Tibial artery (tissue), 4 donors: ENCODE data around the gene GRAP2.

Experiments used
- DNase-seq, 2 donors: peaks; one replicate each; pipeline ENCODE4 v3.0.0-alpha.2; 2019
- H3K27ac ChIP-seq, 2 donors: fragments of 200-600 bp; sonication (generic) in 1 of 2; 1 replicate in 1 of 2; 2 replicates in 1 of 2; pipeline ENCODE4 v1.5.1; 2018 to 2019; ENCODE audit warnings: mild to moderate bottlenecking in 1 of 2
- H3K27me3 ChIP-seq, 2 donors: fragments of 200-600 bp; sonication (generic) in 1 of 2; one replicate each; pipeline versions ENCODE4 v1.5.1 to v1.6.0; 2016 to 2019
- H3K36me3 ChIP-seq, 3 donors: fragments of 200-600 bp; sonication (generic) in 2 of 3; one replicate each; pipeline ENCODE4 v1.5.1; 2016 to 2019; ENCODE audit warnings: mild to moderate bottlenecking in 2 of 3
- H3K4me1 ChIP-seq, 4 donors: fragments of 200-600 bp; sonication (generic) in 2 of 4; 1 replicate in 3 of 4; 2 replicates in 1 of 4; pipeline ENCODE4 v1.5.1; 2016 to 2019
- H3K4me3 ChIP-seq, 2 donors: fragments of 200-600 bp; sonication (generic) in 1 of 2; 1 replicate in 1 of 2; 2 replicates in 1 of 2; pipeline ENCODE4 v1.5.1; 2018 to 2019; ENCODE audit warnings: mild to moderate bottlenecking in 2 of 2
- H3K9me3 ChIP-seq, 3 donors: fragments of 200-600 bp; sonication (generic) in 1 of 3; one replicate each; pipeline ENCODE4 v1.5.1; 2016 to 2019
- CTCF ChIP-seq, 2 experiments: fragments of 200-600 bp in 1 of 2; fragments of 450-650 bp in 1 of 2; IDR thresholded peaks; one replicate each; pipeline ENCODE4 v1.5.1; 2017 to 2019; ENCODE audit warnings: antibody characterized with exemption in 2 of 2, mild to moderate bottlenecking in 1 of 2, moderate library complexity in 1 of 2
- intact Hi-C: fragments of 100-400 bp; cut with DNase I; formaldehyde crosslinking; loops from one replicate; pipeline ENCODE4 v1.15.0; 2023; ENCODE audit warnings: low total_unique reads

The GRAP2 gene

GRCh38 chr22:39956932-39957664, 56.2 kb downstream of the GRAP2 start:
- intact Hi-C loops = no loop called here
- Histone ChIP-seq H3K4me3 (no peak overlapping the region), H3K36me3 (no peaks in the 10 kb centered on the region), H3K27ac (no peak overlapping the region), H3K27me3 (peaks cover 0 to 33% of the 10 kb centered on the region in 2 donors), H3K9me3 (no peaks in the 10 kb centered on the region), H3K4me1 (no peaks in the 10 kb centered on the region)
- no peak for DNase-seq
- no peak for TF ChIP-seq CTCF (IDR thresholded peaks at IDR 0.05)

- Histone ChIP-seq H3K27me3 (peaks cover 0 to 28% of the 10 kb centered on the region in 2 donors), H3K36me3 (no peaks in the 10 kb centered on the region), H3K4me3 (no peak overlapping the region), H3K27ac (no peak overlapping the region), H3K9me3 (no peaks in the 10 kb centered on the region), H3K4me1 (no peaks in the 10 kb centered on the region)
- intact Hi-C loops = no loop called here
- TF ChIP-seq CTCF (IDR thresholded peaks at IDR 0.05) = no peak
- DNase-seq = no peak
These were observed 57.3 kb downstream of the GRAP2 start for GRCh38 chr22:39958009-39958711.

GRCh38 chr22:39958949-39959639, 58.2 kb downstream of the GRAP2 start:
- Histone ChIP-seq H3K4me3 (no peak overlapping the region), H3K27me3 (peaks cover 0 to 30% of the 10 kb centered on the region in 2 donors), H3K4me1 (no peaks in the 10 kb centered on the region), H3K27ac (no peak overlapping the region), H3K9me3 (no peaks in the 10 kb centered on the region), H3K36me3 (no peaks in the 10 kb centered on the region)
- TF ChIP-seq CTCF (IDR thresholded peaks at IDR 0.05) = no peak
- no peak for DNase-seq
- intact Hi-C loops = no loop called here

GRCh38 chr22:39959640-39960447, 59.0 kb downstream of the GRAP2 start, which contains the start of gene TMA7B:
Gene TMA7B, plus strand, starts transcription at chr22:39960397. Its CDS starts 3,978 bp downstream, at chr22:39964375.
- Histone ChIP-seq H3K27me3 (peaks cover 0 to 34% of the 10 kb centered on the region in 2 donors), H3K36me3 (no peaks in the 10 kb centered on the region), H3K4me1 (no peaks in the 10 kb centered on the region), H3K27ac (no peak within 1 kb of the TSS), H3K4me3 (no peak within 1 kb of the TSS), H3K9me3 (no peaks in the 10 kb centered on the region)
- TF ChIP-seq CTCF (IDR thresholded peaks at IDR 0.05) = no peak
- DNase-seq = no peak
- intact Hi-C loops = no loop called here
